Panc1 (cell line): ENCODE results near the gene MATN1. TPM values are rescaled to one million over a fixed set of nuclear protein-coding genes. Genes with fewer than 3 reads are reported as not detected.

Source experiments
- ATAC-seq: fragments of 200-7000 bp; cut with Tn5 transposase; 2 replicates; pipeline ENCODE4 v1.9.1; 2020; ENCODE audit warnings: mild to moderate bottlenecking, moderate library complexity
- BruUV-seq: library from RNA; stranded (reverse); fragments of 400-500 nt; replicated peaks from 2 replicates; lab custom pipeline; 2021; lab: Mats Ljungman, UMichigan
- CTCF ChIA-PET: fragments of 300-600 bp; sonication (Branson Sonifier 250); formaldehyde crosslinking; loops from one replicate; lab custom pipeline; 2022; ENCODE audit warnings: antibody characterized with exemption; lab: Charles Lee
- POLR2A ChIA-PET: fragments of 300-600 bp; sonication (Branson Sonifier 250); formaldehyde crosslinking; loops from one replicate; lab custom pipeline; 2022; ENCODE audit warnings: antibody characterized with exemption; lab: Charles Lee
- DNase-seq: peaks from one replicate; pipeline ENCODE4 v3.0.0-alpha.2; 2010; ENCODE audit warnings: low read depth, low spot score
- H3K27ac ChIP-seq: 2 replicates; pipeline ENCODE4 v1.5.1; 2011; ENCODE audit warnings: mild to moderate bottlenecking, low read length, inconsistent platforms
- H3K27me3 ChIP-seq: fragments of 200-500 bp; sonication (Bioruptor generic); 2 replicates; pipeline ENCODE4 v1.6.0; 2014; ENCODE audit warnings: low read length, inconsistent platforms; ENCODE audit not compliant: control insufficient read depth, insufficient read depth
- H3K36me3 ChIP-seq: fragments of 200-500 bp; sonication (Bioruptor generic); 2 replicates; pipeline ENCODE4 v1.5.1; 2014; ENCODE audit warnings: inconsistent platforms, mild to moderate bottlenecking, low read length, moderate library complexity; ENCODE audit not compliant: control insufficient read depth, insufficient read depth
- H3K4me1 ChIP-seq: 2 replicates; pipeline ENCODE4 v1.5.1; 2011; ENCODE audit warnings: inconsistent platforms, mild to moderate bottlenecking, low read length, moderate library complexity; ENCODE audit not compliant: control insufficient read depth, insufficient read depth
- H3K4me3 ChIP-seq, 2 experiments: 2 replicates each; pipeline ENCODE4 v1.5.1; 2011 to 2012; ENCODE audit warnings: low read depth in 2 of 2, low read length in 2 of 2, mild to moderate bottlenecking in 2 of 2, inconsistent platforms in 1 of 2, moderate library complexity in 1 of 2
- H3K9me3 ChIP-seq: fragments of 200-500 bp; sonication (Bioruptor generic); 2 replicates; pipeline ENCODE4 v1.5.1; 2014; ENCODE audit warnings: low read depth, mild to moderate bottlenecking, inconsistent platforms, low read length, moderate library complexity; ENCODE audit not compliant: control insufficient read depth, insufficient read depth
- CTCF ChIP-seq: fragments of 450-650 bp; IDR thresholded peaks from 2 replicates; pipeline ENCODE4 v1.5.1; 2017; ENCODE audit warnings: mild to moderate bottlenecking
- POLR2AphosphoS5 ChIP-seq: IDR thresholded peaks from 2 replicates; pipeline ENCODE4 v1.6.1; 2012; ENCODE audit warnings: mild to moderate bottlenecking, low read depth, low read length, moderate library complexity
- SIN3A ChIP-seq: IDR thresholded peaks from 2 replicates; pipeline ENCODE4 v1.6.1; 2012; ENCODE audit warnings: low read depth, mild to moderate bottlenecking, low read length, moderate library complexity, borderline replicate concordance; ENCODE audit not compliant: insufficient read depth
- TCF7L2 ChIP-seq: IDR thresholded peaks from 2 replicates; pipeline ENCODE4 v1.6.1; 2011; ENCODE audit warnings: mild to moderate bottlenecking, low read depth, low read length, inconsistent platforms
- in situ Hi-C: cut with HindIII; loops from 2 replicates; pipeline ENCODE4 v1.10.0; 2016; ENCODE audit warnings: low sequenced_read_pairs, low pct_unique_long_range_greater_than_20kb
- intact Hi-C: fragments of 100-400 bp; cut with micrococcal nuclease; formaldehyde crosslinking; loops from one replicate; pipeline ENCODE4 v1.10.0; 2022; ENCODE audit not compliant: unreplicated experiment
- total RNA-seq: library from RNA; stranded (reverse); gene quantifications from one replicate; pipeline ENCODE4 v1.2.1, GENCODE V29; 2021; ENCODE audit not compliant: unreplicated experiment
- TF ChIP-seq, protein P1 (sequence below), 2 experiments: IDR thresholded peaks; 2 replicates each; pipeline ENCODE4 v1.6.1; 2011 to 2012; ENCODE audit warnings: low read depth in 2 of 2, control low read depth in 1 of 2, low read length in 1 of 2, mild to moderate bottlenecking in 1 of 2, moderate library complexity in 1 of 2; ENCODE audit not compliant: insufficient read depth in 1 of 2

Gene MATN1
- total RNA-seq, 1 experiment from 2014 or later = 0.59 TPM

DNA sequence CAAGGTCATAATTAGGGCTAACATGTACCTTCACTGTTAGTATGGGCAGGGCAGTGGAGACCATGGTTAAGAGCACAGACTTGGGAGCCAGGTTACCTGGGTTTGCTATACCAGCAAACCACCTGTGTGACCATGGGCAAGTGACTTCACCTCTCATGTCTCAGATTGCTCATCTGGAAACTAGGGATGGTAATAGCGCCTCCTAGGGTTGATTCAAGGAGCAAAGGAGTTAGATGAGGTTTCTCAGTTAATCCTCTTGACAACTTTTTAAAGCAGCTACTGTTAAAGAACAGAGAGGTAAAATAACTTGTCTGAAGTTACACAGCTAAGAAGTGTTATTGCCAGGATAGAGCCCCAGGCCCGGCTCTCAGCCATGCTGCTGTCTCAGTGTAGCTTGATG, 790 bp upstream of the MATN1 start:
- no peak overlapping the region for H3K4me3 ChIP-seq
- no peaks in the 10 kb centered on the region for H3K27me3 ChIP-seq
- no peak for ATAC-seq
- intact Hi-C loops (loop anchor here (5.0 kb wide), 1 partner anchor 188 kb away; no protein-coding TSS in a partner anchor), in situ Hi-C loops (no loop called here)
- no TSS peak for BruUV-seq
- POLR2A ChIA-PET = no interaction called here
- no peak overlapping the region for H3K27ac ChIP-seq
- no peaks in the 10 kb centered on the region for H3K36me3 ChIP-seq
- H3K4me1 ChIP-seq = peaks cover 4% of the 10 kb centered on the region
- H3K9me3 ChIP-seq = no peaks in the 10 kb centered on the region
- CTCF ChIA-PET = interaction anchor here (1.0 kb wide), 1 partner anchor 19 kb away, joined by 4 read pairs; no protein-coding TSS in a partner anchor
- DNase-seq = no peak
- TF ChIP-seq SIN3A (no peak), TCF7L2 (no peak), CTCF (no peak; the same call in 1 of the 2 replicates), POLR2AphosphoS5 (no peak)
- TF ChIP-seq, protein P1, sequence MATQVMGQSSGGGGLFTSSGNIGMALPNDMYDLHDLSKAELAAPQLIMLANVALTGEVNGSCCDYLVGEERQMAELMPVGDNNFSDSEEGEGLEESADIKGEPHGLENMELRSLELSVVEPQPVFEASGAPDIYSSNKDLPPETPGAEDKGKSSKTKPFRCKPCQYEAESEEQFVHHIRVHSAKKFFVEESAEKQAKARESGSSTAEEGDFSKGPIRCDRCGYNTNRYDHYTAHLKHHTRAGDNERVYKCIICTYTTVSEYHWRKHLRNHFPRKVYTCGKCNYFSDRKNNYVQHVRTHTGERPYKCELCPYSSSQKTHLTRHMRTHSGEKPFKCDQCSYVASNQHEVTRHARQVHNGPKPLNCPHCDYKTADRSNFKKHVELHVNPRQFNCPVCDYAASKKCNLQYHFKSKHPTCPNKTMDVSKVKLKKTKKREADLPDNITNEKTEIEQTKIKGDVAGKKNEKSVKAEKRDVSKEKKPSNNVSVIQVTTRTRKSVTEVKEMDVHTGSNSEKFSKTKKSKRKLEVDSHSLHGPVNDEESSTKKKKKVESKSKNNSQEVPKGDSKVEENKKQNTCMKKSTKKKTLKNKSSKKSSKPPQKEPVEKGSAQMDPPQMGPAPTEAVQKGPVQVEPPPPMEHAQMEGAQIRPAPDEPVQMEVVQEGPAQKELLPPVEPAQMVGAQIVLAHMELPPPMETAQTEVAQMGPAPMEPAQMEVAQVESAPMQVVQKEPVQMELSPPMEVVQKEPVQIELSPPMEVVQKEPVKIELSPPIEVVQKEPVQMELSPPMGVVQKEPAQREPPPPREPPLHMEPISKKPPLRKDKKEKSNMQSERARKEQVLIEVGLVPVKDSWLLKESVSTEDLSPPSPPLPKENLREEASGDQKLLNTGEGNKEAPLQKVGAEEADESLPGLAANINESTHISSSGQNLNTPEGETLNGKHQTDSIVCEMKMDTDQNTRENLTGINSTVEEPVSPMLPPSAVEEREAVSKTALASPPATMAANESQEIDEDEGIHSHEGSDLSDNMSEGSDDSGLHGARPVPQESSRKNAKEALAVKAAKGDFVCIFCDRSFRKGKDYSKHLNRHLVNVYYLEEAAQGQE (IDR thresholded peaks at IDR 0.05; ENCODE audit: insufficient read depth in 1 of 2, low read depth in 2 of 2, low read length in 1 of 2) = no peak

DNA sequence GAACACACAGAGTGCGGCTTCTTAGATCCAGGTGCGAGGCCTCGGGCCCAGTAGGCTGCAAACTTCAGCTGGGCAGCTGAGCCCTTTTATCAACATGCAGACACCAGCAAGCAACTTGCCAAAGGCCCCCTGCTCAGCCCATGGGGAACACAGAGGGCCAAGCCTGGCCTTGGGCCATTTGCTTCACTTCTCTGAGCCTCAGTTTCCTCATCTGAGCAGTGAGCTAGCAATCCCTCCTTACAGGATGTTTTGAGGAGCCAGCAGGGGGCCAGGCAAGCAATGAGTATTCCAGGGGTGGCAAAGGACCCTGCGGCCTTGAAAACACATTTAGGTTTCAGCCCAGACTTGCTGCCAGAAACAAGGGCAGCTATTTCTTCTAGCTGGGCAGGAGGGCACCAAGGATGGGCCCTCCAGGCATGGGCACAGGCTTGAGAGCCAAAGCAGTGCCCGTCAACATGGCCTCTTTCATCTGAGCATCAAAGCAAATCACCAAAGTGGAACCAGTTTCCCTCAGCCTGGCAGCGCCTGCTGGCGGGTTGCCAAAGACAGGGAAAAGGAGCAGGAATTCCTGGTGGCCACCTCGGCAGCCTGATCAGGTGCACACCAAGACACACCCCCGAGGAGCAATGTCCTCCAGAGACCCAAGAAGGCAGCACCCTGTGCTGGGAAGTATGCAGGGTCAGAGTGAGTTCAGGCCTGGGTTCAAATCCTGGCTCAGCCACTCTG, 1.4 kb downstream of the MATN1 start:
- peaks cover 7% of the 10 kb centered on the region for H3K4me1 ChIP-seq
- ChIA-PET CTCF (interaction anchor here (3.7 kb wide), 1 partner anchor 57 kb away, joined by 74 read pairs; no protein-coding TSS in a partner anchor), POLR2A (no interaction called here)
- H3K27ac ChIP-seq = no peak overlapping the region
- no peaks in the 10 kb centered on the region for H3K9me3 ChIP-seq
- DNase-seq = no peak
- no peaks in the 10 kb centered on the region for H3K36me3 ChIP-seq
- no peaks in the 10 kb centered on the region for H3K27me3 ChIP-seq
- TF ChIP-seq CTCF = no peak
- no peak for TF ChIP-seq POLR2AphosphoS5
- no peak for TF ChIP-seq SIN3A
- TF ChIP-seq, protein P1 (IDR thresholded peaks at IDR 0.05; ENCODE audit: insufficient read depth in 1 of 2, low read depth in 2 of 2, low read length in 1 of 2) = no peak
- TF ChIP-seq TCF7L2 = no peak
- BruUV-seq = no TSS peak
- intact Hi-C loops = loop anchor here (5.0 kb wide), 1 partner anchor 190 kb away; no protein-coding TSS in a partner anchor
- no peak for ATAC-seq
- in situ Hi-C loops = no loop called here
- H3K4me3 ChIP-seq = no peak overlapping the region
